Thyroid gland (tissue), 4 donors: ENCODE data around the gene MAPK4. TPM values are rescaled to one million over a fixed set of nuclear protein-coding genes. Genes with fewer than 3 reads are reported as not detected.
"Not testable (repeated sequence)": the region's sequence is repeated elsewhere in the genome, so short reads cannot be mapped to it uniquely, and the experiment has no call there.

ENCODE experiments used
- DNase-seq, 2 donors: peaks; one replicate each; pipeline ENCODE4 v3.0.0-alpha.2; 2019
- H3K27ac ChIP-seq, 3 donors: fragments of 200-600 bp; sonication (generic); 1 replicate in 2 of 3; 2 replicates in 1 of 3; pipeline ENCODE4 v1.5.1; 2016 to 2019; ENCODE audit warnings: mild to moderate bottlenecking in 1 of 3, moderate library complexity in 1 of 3
- H3K27me3 ChIP-seq: fragments of 200-600 bp; sonication (generic); one replicate; pipeline ENCODE4 v1.5.1; 2019
- H3K36me3 ChIP-seq, 2 donors: fragments of 200-600 bp; sonication (generic); one replicate each; pipeline ENCODE4 v1.5.1; 2016 to 2019
- H3K4me1 ChIP-seq, 2 donors: fragments of 200-600 bp; sonication (generic); one replicate each; pipeline ENCODE4 v1.5.1; 2017 to 2019
- H3K4me3 ChIP-seq, 3 donors: fragments of 200-600 bp; sonication (generic); replicated peaks in 1 of 3; 1 replicate in 2 of 3; 2 replicates in 1 of 3; pipeline ENCODE4 v1.5.1; 2016; ENCODE audit warnings: mild to moderate bottlenecking in 1 of 3
- H3K9me3 ChIP-seq: fragments of 200-600 bp; sonication (generic); one replicate; pipeline ENCODE4 v1.5.1; 2017
- POLR2A ChIP-seq, 2 donors: fragments of 450-650 bp; IDR thresholded peaks; one replicate each; pipeline ENCODE4 v1.6.1; 2017; ENCODE audit warnings: antibody characterized with exemption in 2 of 2, mild to moderate bottlenecking in 2 of 2, moderate library complexity in 1 of 2
- WGBS, 2 donors: methylation state at CpG; one replicate each; pipeline ENCODE4 v1.1.5; 2017; 5-methylcytosine and 5-hydroxymethylcytosine counted together
- intact Hi-C: fragments of 100-400 bp; cut with DNase I; formaldehyde crosslinking; loops from one replicate; pipeline ENCODE4 v1.15.1; 2023
- total RNA-seq, 4 donors: library from RNA; depleted of rRNA; stranded (reverse); fragments of >200 nt; gene quantifications; one replicate each; pipeline ENCODE4 v1.2.3, GENCODE V29; 2016
- TF ChIP-seq, protein P1 (sequence below), 6 experiments: fragments of 200-600 bp in 3 of 6; fragments of 450-650 bp in 3 of 6; sonication (generic) in 3 of 6; IDR thresholded peaks; one replicate each; pipeline ENCODE4 v1.5.1; 2016 to 2019; ENCODE audit warnings: antibody characterized with exemption in 6 of 6, mild to moderate bottlenecking in 2 of 6, inconsistent platforms in 1 of 6, moderate library complexity in 1 of 6

Gene MAPK4
- 10 to 100 TPM in 3 of 4 donors, 1 to 10 TPM in 1; 3.5 to 17.9 (median 11.4) TPM for total RNA-seq

DNA sequence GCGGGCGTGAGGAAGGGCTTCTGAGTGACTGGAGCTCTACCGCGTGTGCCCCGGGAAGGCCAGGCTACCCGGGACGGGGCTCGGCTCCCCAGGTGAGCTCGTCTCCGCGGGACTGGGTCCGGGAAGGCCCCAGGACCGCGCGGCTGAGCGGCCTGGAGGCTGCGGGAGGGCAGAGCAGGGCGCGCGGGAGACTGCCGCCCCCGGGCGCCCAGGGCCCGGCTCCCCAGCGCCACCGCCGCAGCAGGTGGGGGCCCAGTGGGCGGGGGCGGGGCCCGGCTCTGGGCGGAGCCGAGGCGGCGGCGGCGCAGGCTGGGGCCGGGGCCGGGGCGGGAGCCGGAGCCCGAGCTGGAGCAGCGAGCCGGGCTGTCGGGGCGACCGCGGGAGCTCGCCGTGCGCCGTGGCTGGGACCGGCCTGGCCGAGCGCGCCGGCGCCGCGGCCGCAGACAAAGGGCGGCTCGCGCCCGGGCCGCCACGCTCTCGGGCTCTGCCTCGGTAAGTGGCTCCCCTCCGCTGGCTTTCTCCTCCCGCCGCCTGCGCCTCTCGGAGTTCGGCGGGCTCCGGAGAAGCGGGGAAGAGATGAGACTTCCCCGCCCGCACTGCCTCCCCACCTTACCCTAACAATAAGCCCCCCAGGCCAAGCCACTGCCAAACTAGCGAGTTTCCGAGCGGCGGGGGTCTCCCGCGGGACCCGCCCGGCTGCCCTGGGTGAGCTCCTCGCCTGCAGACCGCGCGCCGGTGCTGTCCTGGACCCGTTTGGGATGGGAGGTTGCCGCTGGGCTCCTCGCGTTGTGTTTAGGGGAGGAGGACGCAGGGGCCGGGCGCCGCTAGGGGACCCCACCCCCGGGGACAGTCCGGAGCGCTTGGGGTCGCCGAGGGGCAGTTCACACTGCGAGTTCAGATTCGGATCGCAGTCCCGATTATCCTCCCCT is at the start of gene MAPK4:
TSS of gene MAPK4 (plus strand) at position 336 of the 929 bp plus-strand sequence. CDS start 103,872 bp downstream, outside the sequence.
- TF ChIP-seq, protein P1, sequence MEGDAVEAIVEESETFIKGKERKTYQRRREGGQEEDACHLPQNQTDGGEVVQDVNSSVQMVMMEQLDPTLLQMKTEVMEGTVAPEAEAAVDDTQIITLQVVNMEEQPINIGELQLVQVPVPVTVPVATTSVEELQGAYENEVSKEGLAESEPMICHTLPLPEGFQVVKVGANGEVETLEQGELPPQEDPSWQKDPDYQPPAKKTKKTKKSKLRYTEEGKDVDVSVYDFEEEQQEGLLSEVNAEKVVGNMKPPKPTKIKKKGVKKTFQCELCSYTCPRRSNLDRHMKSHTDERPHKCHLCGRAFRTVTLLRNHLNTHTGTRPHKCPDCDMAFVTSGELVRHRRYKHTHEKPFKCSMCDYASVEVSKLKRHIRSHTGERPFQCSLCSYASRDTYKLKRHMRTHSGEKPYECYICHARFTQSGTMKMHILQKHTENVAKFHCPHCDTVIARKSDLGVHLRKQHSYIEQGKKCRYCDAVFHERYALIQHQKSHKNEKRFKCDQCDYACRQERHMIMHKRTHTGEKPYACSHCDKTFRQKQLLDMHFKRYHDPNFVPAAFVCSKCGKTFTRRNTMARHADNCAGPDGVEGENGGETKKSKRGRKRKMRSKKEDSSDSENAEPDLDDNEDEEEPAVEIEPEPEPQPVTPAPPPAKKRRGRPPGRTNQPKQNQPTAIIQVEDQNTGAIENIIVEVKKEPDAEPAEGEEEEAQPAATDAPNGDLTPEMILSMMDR (IDR thresholded peaks at IDR 0.05), result no peak
- TF ChIP-seq POLR2A (IDR thresholded peaks at IDR 0.05), result peak in 1 of 2 donors; percentile 74
- H3K9me3 ChIP-seq, result no peaks in the 10 kb centered on the region
- WGBS, 2 donors, result 0% methylated on average over 9 to 13 of the region's 109 CpGs
- peaks cover 15 to 18% of the 10 kb centered on the region in 2 donors for H3K4me1 ChIP-seq
- H3K27ac ChIP-seq, result peak within 1 kb of the TSS; percentile 72 to 78 (median 77)
- no peaks in the 10 kb centered on the region for H3K36me3 ChIP-seq
- no peaks in the 10 kb centered on the region for H3K27me3 ChIP-seq
- peak within 1 kb of the TSS; percentile 51 to 75 (median 55) for H3K4me3 ChIP-seq
- DNase-seq, result peak; percentile 68 to 70
- intact Hi-C loops, result no loop called here

GRCh38 chr18:50517277-50517676 is 42.6 kb upstream of the MAPK4 start:
- intact Hi-C loops, result not testable (repeated sequence)

DNA sequence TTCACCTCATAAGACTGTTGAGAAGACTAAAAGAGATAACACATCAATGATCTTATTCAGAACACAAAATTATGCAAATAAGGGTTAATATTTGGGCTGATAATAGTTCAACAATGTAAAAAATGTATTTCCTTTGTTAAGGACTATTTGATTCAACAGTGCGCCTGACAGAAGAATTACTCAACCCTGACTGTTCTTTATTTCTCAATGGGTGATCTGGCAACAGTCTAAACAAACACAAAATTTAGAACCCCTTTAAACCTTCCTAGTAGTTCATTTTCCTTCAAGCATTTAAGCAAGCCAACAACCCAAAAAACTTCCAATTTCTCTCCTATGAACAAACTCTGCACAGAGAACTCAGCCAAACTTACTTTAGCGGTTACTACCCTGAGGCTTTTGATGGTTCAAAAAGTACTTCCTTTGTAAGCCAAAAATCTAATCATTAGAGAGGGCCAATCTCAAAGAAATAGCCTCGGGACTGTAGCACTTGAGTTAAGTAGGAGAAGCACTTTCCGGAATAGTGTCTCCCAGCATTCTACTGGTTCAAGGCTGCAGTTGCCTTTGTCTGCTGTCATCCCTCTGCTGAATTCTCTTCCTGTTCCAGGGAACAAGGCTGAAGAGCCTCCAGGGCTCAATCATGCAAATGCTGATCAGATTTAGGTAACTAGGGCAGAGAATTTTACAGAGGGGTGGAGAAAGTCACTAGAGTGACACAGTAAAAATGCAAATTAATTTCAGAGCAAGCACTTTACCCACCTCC is 40.9 kb upstream of the MAPK4 start:
- no peak for TF ChIP-seq POLR2A (IDR thresholded peaks at IDR 0.05)
- TF ChIP-seq, protein P1 (IDR thresholded peaks at IDR 0.05), result no peak
- H3K36me3 ChIP-seq, result no peaks in the 10 kb centered on the region
- H3K27me3 ChIP-seq, result no peaks in the 10 kb centered on the region
- H3K9me3 ChIP-seq, result no peaks in the 10 kb centered on the region
- intact Hi-C loops, result no loop called here
- DNase-seq, result peak; percentile 21 to 23
- peak overlapping the region; percentile 22 to 52 (median 24) for H3K27ac ChIP-seq
- no peak overlapping the region for H3K4me3 ChIP-seq
- 28 to 29% methylated on average over 4 of the region's 4 CpGs for WGBS, 2 donors
- H3K4me1 ChIP-seq, result peaks cover 6 to 14% of the 10 kb centered on the region in 2 donors

More at GRCh38 chr18:50517277-50517676, 42.6 kb upstream of the MAPK4 start:
- not testable (repeated sequence) for H3K4me3 ChIP-seq, H3K27me3 ChIP-seq, H3K36me3 ChIP-seq, DNase-seq, H3K9me3 ChIP-seq, H3K27ac ChIP-seq
- H3K4me1 ChIP-seq, result peaks cover 6 to 14% of the 10 kb centered on the region in 2 donors
- 86 to 92% methylated on average over 5 of the region's 5 CpGs for WGBS, 2 donors

- Histone ChIP-seq H3K4me3 (no peak overlapping the region), H3K27ac (no peak overlapping the region), H3K27me3 (no peaks in the 10 kb centered on the region), H3K9me3 (no peaks in the 10 kb centered on the region), H3K36me3 (no peaks in the 10 kb centered on the region), H3K4me1 (peaks cover 12 to 15% of the 10 kb centered on the region in 2 donors)
- DNase-seq, result no peak
- 86 to 92% methylated on average over 6 of the region's 6 CpGs for WGBS, 2 donors
- intact Hi-C loops, result no loop called here
- no peak for TF ChIP-seq POLR2A (IDR thresholded peaks at IDR 0.05)
- TF ChIP-seq, protein P1 (IDR thresholded peaks at IDR 0.05), result no peak
Measured at GRCh38 chr18:50523165-50523564, 36.7 kb upstream of the MAPK4 start.

DNA sequence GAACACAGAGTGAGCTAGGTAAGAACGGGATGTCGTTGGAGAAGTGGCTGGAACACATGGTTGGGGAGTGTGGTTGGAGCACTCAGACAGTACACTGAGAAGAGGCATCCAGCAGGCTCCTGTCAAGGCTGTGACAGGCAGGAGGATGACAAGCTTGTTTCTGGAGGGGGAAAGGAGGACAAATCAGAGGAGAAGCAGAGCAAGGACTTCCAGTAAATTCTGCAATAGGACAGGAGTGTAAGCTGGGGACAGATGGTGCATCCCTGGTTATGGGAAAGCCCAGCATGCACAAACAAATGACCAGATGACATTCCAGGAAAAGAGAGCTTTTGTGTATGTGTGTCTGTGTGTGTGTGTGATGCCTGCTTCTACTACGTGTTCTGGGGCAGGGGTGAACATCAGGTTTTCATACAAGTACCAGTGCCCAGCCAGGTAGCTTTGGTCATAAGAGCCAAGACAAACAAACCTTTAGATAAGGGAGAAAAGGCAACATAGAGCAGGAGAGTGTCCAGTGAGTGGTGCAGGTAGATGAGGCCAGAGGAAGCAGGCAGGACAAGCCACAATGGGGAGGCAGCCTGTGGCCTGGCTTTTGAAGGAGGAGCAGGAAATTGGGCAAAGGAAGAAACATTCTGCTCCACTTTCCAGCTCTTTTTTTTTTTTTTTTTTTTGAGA is 32.1 kb upstream of the MAPK4 start:
- intact Hi-C loops, result no loop called here
- WGBS, 2 donors, result 62 to 73% methylated on average over 3 of the region's 3 CpGs

More for the DNA sequence above, 32.1 kb upstream of the MAPK4 start:
- Histone ChIP-seq H3K4me3 (no peak overlapping the region), H3K4me1 (peaks cover 20 to 21% of the 10 kb centered on the region in 2 donors), H3K27ac (no peak overlapping the region), H3K9me3 (no peaks in the 10 kb centered on the region), H3K27me3 (no peaks in the 10 kb centered on the region), H3K36me3 (no peaks in the 10 kb centered on the region)
- TF ChIP-seq POLR2A (IDR thresholded peaks at IDR 0.05), result no peak
- TF ChIP-seq, protein P1 (IDR thresholded peaks at IDR 0.05), result no peak
- peak; percentile 9 to 11 for DNase-seq
